Astrocyte of the spinal cord (primary cell): ENCODE measurements around the gene ZNF722.
"Not testable (repeated sequence)": the region's sequence is repeated elsewhere in the genome, so short reads cannot be mapped to it uniquely, and the experiment has no call there.

Experiments
- DNase-seq: peaks from one replicate; pipeline ENCODE4 v3.0.0; 2011; ENCODE audit warnings: low read depth, low spot score
- H3K4me3 ChIP-seq: 2 replicates; pipeline ENCODE4 v1.5.1; 2011; ENCODE audit warnings: low read depth, mild to moderate bottlenecking, low read length, moderate library complexity
- CTCF ChIP-seq: IDR thresholded peaks from 2 replicates; pipeline ENCODE4 v1.5.1; 2012; ENCODE audit warnings: low read depth, mild to moderate bottlenecking, low read length, inconsistent platforms
- in situ Hi-C: cut with HindIII; loops from 2 replicates; pipeline ENCODE4 v1.10.0; 2017; ENCODE audit warnings: low sequenced_read_pairs

Gene ZNF722

GRCh38 chr7:63998549-63998948, at the start of gene ZNF722:
Gene ZNF722 (plus strand): TSS chr7:63998849. CDS start chr7:63998962, 113 bp downstream.
- in situ Hi-C loops: no loop called here
- H3K4me3 ChIP-seq: no peak within 1 kb of the TSS
- DNase-seq: no peak
- TF ChIP-seq CTCF: no peak

GRCh38 chr7:63953181-63953580, 45.5 kb upstream of the ZNF722 start:
- no peak overlapping the region for H3K4me3 ChIP-seq
- no peak for TF ChIP-seq CTCF
- in situ Hi-C loops: no loop called here
- no peak for DNase-seq

- TF ChIP-seq CTCF: no peak
Observed at GRCh38 chr7:63968629-63969028, 30.0 kb upstream of the ZNF722 start.

GRCh38 chr7:64015496-64015895, 16.8 kb downstream of the ZNF722 start:
- in situ Hi-C loops: not testable (repeated sequence)

More at GRCh38 chr7:63968629-63969028, 30.0 kb upstream of the ZNF722 start:
- no peak for DNase-seq
- in situ Hi-C loops: no loop called here
- no peak overlapping the region for H3K4me3 ChIP-seq

GRCh38 chr7:64035388-64035787, 36.7 kb downstream of the ZNF722 start:
- no peak for TF ChIP-seq CTCF
- in situ Hi-C loops: no loop called here
- DNase-seq: no peak
- no peak overlapping the region for H3K4me3 ChIP-seq

More at GRCh38 chr7:64015496-64015895, 16.8 kb downstream of the ZNF722 start:
- DNase-seq, H3K4me3 ChIP-seq: not testable (repeated sequence)

GRCh38 chr7:64037095-64037494, 38.4 kb downstream of the ZNF722 start:
- DNase-seq: no peak
- H3K4me3 ChIP-seq: no peak overlapping the region
- TF ChIP-seq CTCF: no peak
- in situ Hi-C loops: no loop called here

GRCh38 chr7:64045301-64046040, 46.8 kb downstream of the ZNF722 start, which contains the start of gene ZNF727:
Gene ZNF727 (plus strand): TSS chr7:64045434. CDS start chr7:64045622, 188 bp downstream.
- no peak within 1 kb of the TSS for H3K4me3 ChIP-seq
- DNase-seq: no peak
- TF ChIP-seq CTCF: no peak
- in situ Hi-C loops: no loop called here
